Stimulated activated CD4-positive, alpha-beta T cell treated with anti-CD3 and anti-CD28 coated beads, Interleukin-2, amount 100 ng/mL, for 4 hours (primary cell): ENCODE data around the gene PPP4C.
"Not testable (repeated sequence)": the region's sequence is repeated elsewhere in the genome, so short reads cannot be mapped to it uniquely, and the experiment has no call there.

Source experiments
- DNase-seq: peaks from one replicate; pipeline ENCODE4 v3.0.0-alpha.2; 2020; ENCODE audit warnings: low read depth

The PPP4C gene

GRCh38 chr16:30075503-30076275 lies at the start of gene PPP4C:
Gene PPP4C (plus strand): TSS chr16:30075994. CDS start chr16:30076378, 384 bp downstream.
- peak; percentile 81 for DNase-seq

GRCh38 chr16:30026449-30026848 lies 49.3 kb upstream of the PPP4C start:
- no peak for DNase-seq

- no peak for DNase-seq
Observed at GRCh38 chr16:30027588-30028437, 48.0 kb upstream of the PPP4C start.

GRCh38 chr16:30028438-30029076 lies 47.2 kb upstream of the PPP4C start:
- no peak for DNase-seq

GRCh38 chr16:30030011-30030685 lies 45.6 kb upstream of the PPP4C start:
- DNase-seq, result no peak

GRCh38 chr16:30030841-30031413 lies 44.9 kb upstream of the PPP4C start, which contains the start of gene TLCD3B:
Gene TLCD3B (minus strand): TSS chr16:30031271. CDS start chr16:30030527, 744 bp downstream.
- DNase-seq, result no peak

- DNase-seq, result no peak
Observed at GRCh38 chr16:30031477-30031918, 44.3 kb upstream of the PPP4C start.

- DNase-seq, result peak; percentile 32
Observed at GRCh38 chr16:30032083-30032819, 43.5 kb upstream of the PPP4C start.

GRCh38 chr16:30033270-30033669 lies 42.5 kb upstream of the PPP4C start:
- DNase-seq, result no peak

- no peak for DNase-seq
Observed at GRCh38 chr16:30040221-30040620, 35.6 kb upstream of the PPP4C start.

- not testable (repeated sequence) for DNase-seq
Observed at GRCh38 chr16:30040690-30041089, 35.1 kb upstream of the PPP4C start.

- DNase-seq, result no peak
Observed at GRCh38 chr16:30041841-30042240, 34.0 kb upstream of the PPP4C start.

GRCh38 chr16:30046178-30046577 lies 29.6 kb upstream of the PPP4C start:
- DNase-seq, result no peak

- DNase-seq, result no peak
Observed at GRCh38 chr16:30046588-30046987, 29.2 kb upstream of the PPP4C start.

GRCh38 chr16:30049871-30050270 lies 25.9 kb upstream of the PPP4C start:
- DNase-seq, result no peak

- DNase-seq, result no peak
Observed at GRCh38 chr16:30051518-30051917, 24.3 kb upstream of the PPP4C start.

- peak; percentile 85 for DNase-seq
Observed at GRCh38 chr16:30052671-30053372, 23.0 kb upstream of the PPP4C start.

GRCh38 chr16:30053376-30054015 lies 22.3 kb upstream of the PPP4C start:
- no peak for DNase-seq

GRCh38 chr16:30054451-30054850 lies 21.3 kb upstream of the PPP4C start:
- DNase-seq, result no peak
